Lower lobe of right lung (tissue), 2 donors: ENCODE measurements around the gene DHRS7C. TPM values are rescaled to one million over a fixed set of nuclear protein-coding genes. Genes with fewer than 3 reads are reported as not detected.

Experiments
- ATAC-seq, 2 donors: fragments of 200-7000 bp; cut with Tn5 transposase; one replicate each; pipeline ENCODE4 v1.9.1; 2020 to 2022; ENCODE audit warnings: mild to moderate bottlenecking in 2 of 2, moderate library complexity in 2 of 2
- DNase-seq: peaks from one replicate; pipeline ENCODE4 v3.0.0-alpha.2; 2020
- H3K27ac ChIP-seq: fragments of 200-600 bp; one replicate; pipeline ENCODE4 v1.8.0; 2022
- H3K27me3 ChIP-seq: fragments of 200-600 bp; one replicate; pipeline ENCODE4 v1.8.0; 2022; ENCODE audit warnings: low read depth
- H3K36me3 ChIP-seq: fragments of 200-600 bp; one replicate; pipeline ENCODE4 v1.8.0; 2022; ENCODE audit warnings: mild to moderate bottlenecking
- H3K4me1 ChIP-seq: fragments of 200-600 bp; one replicate; pipeline ENCODE4 v1.8.0; 2022
- H3K4me3 ChIP-seq: fragments of 200-600 bp; one replicate; pipeline ENCODE4 v1.8.0; 2022; ENCODE audit warnings: mild to moderate bottlenecking
- H3K9me3 ChIP-seq: fragments of 200-600 bp; one replicate; pipeline ENCODE4 v1.8.0; 2022
- CTCF ChIP-seq: fragments of 200-600 bp; IDR thresholded peaks from one replicate; pipeline ENCODE4 v1.8.0; 2022; ENCODE audit warnings: antibody characterized with exemption, mild to moderate bottlenecking
- intact Hi-C: fragments of 100-400 bp; cut with DNase I; formaldehyde crosslinking; loops from one replicate; pipeline ENCODE4 v1.11.0; 2022
- long read RNA-seq: library from polyadenylated mRNA; unstranded; transcript quantifications from one replicate; pipeline ENCODE4 v2.0.0, GENCODE V29; 2021
- total RNA-seq: library from RNA; stranded (reverse); fragmentation: NEBNext Ultra II Directional; extraction: Animal tissue kit (Norgen Biotek cat#: 25700); gene quantifications from one replicate; pipeline ENCODE4 v1.2.1, GENCODE V29; 2021
- donor health status: DM: no; HTN: yes; CAD: no; lungs with severe emphysema.

DHRS7C gene
- not detected for total RNA-seq
- long read RNA-seq: 0 reads

- intact Hi-C loops: no loop called here
- ATAC-seq: no peak
Measured at GRCh38 chr17:9790889-9791876, at the start of gene DHRS7C. Gene DHRS7C (minus strand): TSS chr17:9791592. CDS start chr17:9791284, 308 bp downstream.

GRCh38 chr17:9839433-9839832 is 48.0 kb upstream of the DHRS7C start:
- no peaks in the 10 kb centered on the region for H3K27me3 ChIP-seq
- no peaks in the 10 kb centered on the region for H3K4me1 ChIP-seq
- DNase-seq: no peak
- no peak for TF ChIP-seq CTCF
- no peak overlapping the region for H3K27ac ChIP-seq
- no peak for ATAC-seq
- no peak overlapping the region for H3K4me3 ChIP-seq
- H3K9me3 ChIP-seq: no peaks in the 10 kb centered on the region
- intact Hi-C loops: no loop called here
- no peaks in the 10 kb centered on the region for H3K36me3 ChIP-seq

More at GRCh38 chr17:9790889-9791876, at the start of gene DHRS7C:
- no peak for DNase-seq
- Histone ChIP-seq H3K9me3 (no peaks in the 10 kb centered on the region), H3K27ac (no peak within 1 kb of the TSS), H3K4me3 (no peak within 1 kb of the TSS), H3K27me3 (peaks cover 4% of the 10 kb centered on the region), H3K36me3 (no peaks in the 10 kb centered on the region), H3K4me1 (no peaks in the 10 kb centered on the region)
- TF ChIP-seq CTCF: no peak

- no peak for DNase-seq
- Histone ChIP-seq H3K27me3 (no peaks in the 10 kb centered on the region), H3K27ac (no peak overlapping the region), H3K4me1 (no peaks in the 10 kb centered on the region), H3K9me3 (no peaks in the 10 kb centered on the region), H3K4me3 (no peak overlapping the region), H3K36me3 (no peaks in the 10 kb centered on the region)
- intact Hi-C loops: no loop called here
- peak in 1 of 2 donors; percentile 40 for ATAC-seq
- no peak for TF ChIP-seq CTCF
Measured at GRCh38 chr17:9837551-9838471, 46.4 kb upstream of the DHRS7C start.

GRCh38 chr17:9833922-9834321 is 42.5 kb upstream of the DHRS7C start:
- Histone ChIP-seq H3K27me3 (no peaks in the 10 kb centered on the region), H3K27ac (no peak overlapping the region), H3K4me3 (no peak overlapping the region), H3K36me3 (no peaks in the 10 kb centered on the region), H3K4me1 (no peaks in the 10 kb centered on the region), H3K9me3 (no peaks in the 10 kb centered on the region)
- ATAC-seq (no peak), DNase-seq (no peak)
- intact Hi-C loops: no loop called here
- TF ChIP-seq CTCF: no peak

GRCh38 chr17:9830711-9831110 is 39.3 kb upstream of the DHRS7C start:
- Histone ChIP-seq H3K27me3 (peaks cover 9% of the 10 kb centered on the region), H3K4me3 (no peak overlapping the region), H3K27ac (no peak overlapping the region), H3K9me3 (no peaks in the 10 kb centered on the region), H3K4me1 (no peaks in the 10 kb centered on the region), H3K36me3 (no peaks in the 10 kb centered on the region)
- intact Hi-C loops: no loop called here
- ATAC-seq: no peak
- TF ChIP-seq CTCF: no peak
- no peak for DNase-seq
